ENCODE data around the gene NR2E1. TPM values are rescaled to one million over a fixed set of nuclear protein-coding genes. Genes with fewer than 3 reads are reported as not detected.

The NR2E1 gene
- total RNA-seq, 1 donor from 2014 or later, result 0.08 TPM

DNA sequence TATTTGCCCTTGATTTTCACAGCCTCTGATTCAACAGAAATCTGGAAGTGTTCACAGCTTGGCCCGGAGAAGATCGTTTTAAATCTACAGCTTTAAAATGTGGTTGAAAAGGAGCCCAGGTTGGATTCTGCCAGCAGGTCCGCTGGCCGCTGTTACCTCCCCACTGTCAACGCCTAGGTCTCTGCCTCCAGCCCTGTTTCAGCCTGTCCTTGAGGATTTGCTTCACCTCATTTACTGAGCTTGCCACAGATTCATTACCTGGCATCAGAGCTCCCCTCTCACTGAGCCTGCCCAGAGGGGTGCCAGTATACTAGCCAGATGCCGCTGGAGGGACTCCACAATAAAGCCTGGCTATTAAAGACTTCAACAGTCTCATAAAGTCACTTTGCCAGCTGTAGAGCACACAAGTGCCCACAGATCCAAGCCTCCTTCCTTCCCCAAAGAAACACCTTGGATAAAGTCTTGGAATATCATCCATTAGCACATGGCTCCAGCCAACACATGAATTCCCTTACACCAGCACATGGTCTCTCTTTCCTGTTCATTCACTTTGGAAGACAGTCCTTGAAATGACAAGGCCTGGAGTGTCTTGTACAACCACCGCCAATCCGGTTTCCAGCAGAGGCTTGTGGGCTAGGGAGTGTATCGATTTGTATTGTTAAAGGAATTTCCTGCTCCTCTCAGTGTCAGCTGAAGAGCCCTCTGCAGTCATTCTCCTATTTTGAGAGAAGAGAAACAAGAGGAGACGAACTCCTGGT is 9.5 kb upstream of the NR2E1 start:
- peak; percentile 49 for ATAC-seq

DNA sequence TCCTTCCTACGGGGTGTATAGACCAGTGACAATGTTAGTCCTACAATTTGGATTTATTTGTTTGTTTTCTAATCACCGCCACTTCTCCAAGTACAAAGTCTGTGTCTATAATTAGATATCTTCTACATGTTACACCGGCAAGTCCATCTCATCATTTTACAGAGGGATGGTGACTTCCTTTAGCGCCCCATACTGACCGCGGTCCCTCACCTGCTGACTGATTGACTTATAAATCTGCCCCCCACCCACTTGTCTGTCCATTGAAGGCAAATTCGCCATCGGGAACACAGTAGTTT is 8.9 kb upstream of the NR2E1 start:
- ATAC-seq, result no peak

DNA sequence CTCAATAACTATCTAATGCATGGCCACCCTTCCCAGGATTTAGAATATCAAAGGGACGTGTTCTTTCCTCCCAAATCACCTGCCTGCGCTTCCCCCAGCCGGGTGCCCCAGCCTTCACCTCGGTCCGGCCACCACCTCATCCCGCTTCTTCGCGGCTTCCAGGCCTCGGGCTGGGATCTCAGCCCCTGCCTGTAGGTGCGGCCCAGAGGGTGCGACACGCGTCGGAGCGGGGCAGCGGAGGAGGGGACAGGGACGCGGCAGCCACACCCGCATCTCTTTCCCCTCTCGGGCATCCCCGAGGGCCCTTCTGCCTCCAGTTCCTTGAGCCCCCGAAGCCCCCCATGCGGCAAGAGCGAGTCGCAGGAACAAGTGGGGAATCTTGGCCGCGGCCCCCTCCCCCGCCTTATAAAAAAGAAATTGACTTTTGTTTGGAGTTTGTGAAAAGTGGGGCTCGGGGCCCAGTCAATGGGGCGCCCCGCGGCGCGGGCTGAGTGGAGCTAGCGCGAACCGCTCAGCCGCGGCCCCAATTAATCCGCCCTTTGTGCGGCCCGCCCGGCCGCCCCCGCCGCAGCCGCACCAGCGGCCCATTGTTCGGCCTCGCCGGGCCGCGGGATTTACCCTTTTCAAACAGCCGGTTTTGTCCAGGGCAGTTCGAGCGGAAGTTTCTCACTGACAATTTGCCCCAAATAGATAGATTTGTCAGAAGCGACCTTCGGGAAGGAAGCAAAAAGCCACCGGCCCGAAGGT is 8.4 kb upstream of the NR2E1 start:
- peak; percentile 36 for ATAC-seq

DNA sequence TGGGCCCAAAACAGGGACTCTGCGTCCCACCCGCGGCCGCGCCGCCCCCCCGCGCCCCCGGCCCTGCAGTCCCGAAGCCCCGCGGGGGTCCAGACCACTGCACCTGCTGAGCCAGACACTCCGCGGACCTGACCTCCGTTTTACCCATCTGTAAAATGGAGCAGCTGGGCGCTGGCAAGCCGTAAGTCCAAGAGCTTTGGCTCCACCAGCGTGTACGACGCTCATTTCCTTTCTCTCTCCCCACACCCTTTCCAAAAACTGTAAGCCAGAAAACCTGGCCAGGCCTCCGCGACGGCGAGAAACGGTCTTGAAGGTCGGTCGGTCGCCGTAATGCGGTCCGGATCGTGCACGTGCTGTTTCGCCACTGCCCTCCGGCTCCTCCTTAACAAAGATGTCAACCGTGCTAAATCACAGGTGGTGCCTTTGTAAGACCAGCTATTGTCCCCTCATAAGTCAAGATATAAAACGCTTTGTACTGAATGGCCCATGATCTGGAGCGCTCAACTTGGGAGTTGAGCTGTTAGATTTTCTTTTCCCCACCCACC is 7.8 kb upstream of the NR2E1 start:
- no peak for ATAC-seq

DNA sequence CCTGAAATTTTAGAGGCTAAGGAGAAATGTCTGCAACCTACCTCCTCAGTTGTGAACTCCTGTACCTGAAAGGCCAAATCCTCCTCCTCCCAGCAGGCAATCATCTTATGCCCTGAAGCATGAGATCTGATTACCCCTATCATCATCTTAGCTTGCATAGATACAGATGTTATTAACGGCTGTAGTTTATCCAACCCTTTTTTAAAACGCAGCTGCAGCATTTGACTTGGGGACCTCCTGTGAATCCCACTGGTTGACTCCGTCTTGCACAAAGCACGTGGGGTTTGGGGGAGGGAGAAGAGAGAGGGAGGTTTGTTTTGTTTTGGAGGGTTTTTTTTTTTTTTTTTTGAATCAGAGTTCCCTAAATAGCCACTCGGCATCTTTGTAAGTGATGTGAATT is 5.8 kb upstream of the NR2E1 start:
- ATAC-seq, result no peak

DNA sequence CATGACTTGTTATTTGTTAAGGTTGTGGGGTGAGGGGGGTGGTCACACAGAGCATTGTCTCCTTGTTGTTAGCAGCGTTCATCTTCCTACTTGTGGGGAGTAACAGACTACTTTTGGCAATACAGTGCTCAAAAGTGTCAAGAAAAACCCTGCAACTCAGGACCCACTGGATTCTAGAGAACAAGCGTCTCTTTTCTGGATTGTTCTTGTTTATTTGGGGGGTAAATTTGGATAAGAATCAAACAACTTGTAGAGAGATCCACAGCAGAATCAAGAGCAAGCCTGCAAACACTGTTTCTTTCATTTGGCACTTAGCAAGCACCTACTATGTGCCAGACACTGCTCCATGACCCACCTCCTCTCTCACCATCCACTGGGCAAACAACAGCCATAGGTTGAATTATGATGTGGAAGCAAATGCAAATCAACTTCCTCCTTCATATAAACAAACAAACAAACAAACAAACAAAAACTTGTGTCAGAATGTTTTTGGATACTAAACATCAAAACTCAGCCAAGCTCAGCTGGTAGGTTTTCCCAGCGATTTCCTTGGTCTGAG is 4.0 kb upstream of the NR2E1 start:
- ATAC-seq, result no peak

DNA sequence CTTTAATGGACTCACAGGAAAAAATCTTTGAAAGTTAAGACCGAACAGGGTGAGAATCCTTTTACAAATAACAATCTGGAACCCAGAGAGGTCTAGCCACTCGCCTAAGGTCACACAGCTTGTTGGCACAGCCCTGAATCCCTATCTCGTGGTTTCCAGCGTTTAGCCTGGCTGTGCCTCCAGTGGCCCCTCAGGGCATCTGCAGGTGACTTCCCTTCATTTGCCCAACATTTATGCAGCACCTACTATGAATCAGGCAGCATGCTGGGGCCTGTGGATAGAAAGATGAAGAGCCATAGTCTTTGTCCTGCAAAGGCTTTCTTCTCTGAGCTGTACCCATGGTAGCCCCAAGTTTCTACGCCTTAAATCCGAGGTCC is 2.6 kb upstream of the NR2E1 start:
- peak; percentile 70 for ATAC-seq

DNA sequence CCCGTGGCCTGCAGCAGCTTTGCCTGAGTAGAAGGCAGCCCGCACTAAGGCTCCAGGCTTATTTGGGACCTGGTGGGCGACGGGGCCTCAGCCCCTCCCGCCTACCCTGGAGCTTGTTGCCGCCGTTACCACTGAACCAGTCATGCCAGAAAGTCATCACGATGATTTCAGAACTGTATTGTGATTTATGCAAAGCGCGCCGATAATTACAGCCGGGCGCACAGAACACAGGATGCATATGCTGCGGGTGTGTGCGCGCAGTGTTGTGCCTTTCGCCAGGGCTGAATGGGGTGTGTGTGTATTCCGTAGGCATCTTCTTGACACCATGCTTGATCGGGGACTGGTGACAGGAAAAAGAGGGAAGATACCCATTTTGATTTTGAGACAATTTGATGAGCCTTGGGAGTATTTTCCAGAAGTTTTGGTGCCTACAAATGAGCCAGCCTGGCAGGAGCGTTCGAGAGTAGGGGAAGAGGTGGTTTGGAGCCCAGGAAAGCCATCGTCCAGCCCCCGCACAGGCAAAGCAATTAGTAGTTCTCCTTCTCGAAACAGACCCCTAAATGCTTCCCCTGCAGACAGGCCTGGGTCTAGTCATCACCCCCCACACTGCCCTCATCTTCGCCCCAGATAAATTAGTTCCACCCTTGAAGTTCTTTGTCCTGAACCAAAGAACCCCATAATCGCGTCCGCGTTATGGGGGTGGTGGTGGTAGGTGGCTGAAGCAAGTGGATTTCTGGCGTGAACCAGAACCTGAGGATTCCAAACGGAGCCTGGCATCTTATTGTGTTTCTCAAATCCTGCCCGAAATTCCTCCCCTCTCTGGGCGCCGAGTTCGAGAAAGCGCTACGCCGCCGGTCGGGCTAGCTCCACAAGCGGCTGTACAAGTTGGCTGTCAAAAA is 1.9 kb upstream of the NR2E1 start:
- ATAC-seq, result peak; percentile 37

DNA sequence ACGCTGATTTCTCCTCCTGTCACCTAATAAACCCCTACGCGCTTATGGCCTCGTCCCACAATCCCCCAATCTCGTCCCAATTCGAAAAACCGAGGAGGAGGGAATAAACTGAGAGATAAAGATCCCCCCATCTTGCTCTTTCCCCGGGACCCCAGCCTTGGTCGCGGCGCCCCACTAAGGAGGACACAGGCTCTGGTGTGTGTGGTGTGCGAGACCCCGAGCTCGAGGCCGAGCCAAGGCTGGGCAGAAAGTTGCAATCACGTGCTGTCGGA is 1.3 kb upstream of the NR2E1 start:
- ATAC-seq, result no peak

DNA sequence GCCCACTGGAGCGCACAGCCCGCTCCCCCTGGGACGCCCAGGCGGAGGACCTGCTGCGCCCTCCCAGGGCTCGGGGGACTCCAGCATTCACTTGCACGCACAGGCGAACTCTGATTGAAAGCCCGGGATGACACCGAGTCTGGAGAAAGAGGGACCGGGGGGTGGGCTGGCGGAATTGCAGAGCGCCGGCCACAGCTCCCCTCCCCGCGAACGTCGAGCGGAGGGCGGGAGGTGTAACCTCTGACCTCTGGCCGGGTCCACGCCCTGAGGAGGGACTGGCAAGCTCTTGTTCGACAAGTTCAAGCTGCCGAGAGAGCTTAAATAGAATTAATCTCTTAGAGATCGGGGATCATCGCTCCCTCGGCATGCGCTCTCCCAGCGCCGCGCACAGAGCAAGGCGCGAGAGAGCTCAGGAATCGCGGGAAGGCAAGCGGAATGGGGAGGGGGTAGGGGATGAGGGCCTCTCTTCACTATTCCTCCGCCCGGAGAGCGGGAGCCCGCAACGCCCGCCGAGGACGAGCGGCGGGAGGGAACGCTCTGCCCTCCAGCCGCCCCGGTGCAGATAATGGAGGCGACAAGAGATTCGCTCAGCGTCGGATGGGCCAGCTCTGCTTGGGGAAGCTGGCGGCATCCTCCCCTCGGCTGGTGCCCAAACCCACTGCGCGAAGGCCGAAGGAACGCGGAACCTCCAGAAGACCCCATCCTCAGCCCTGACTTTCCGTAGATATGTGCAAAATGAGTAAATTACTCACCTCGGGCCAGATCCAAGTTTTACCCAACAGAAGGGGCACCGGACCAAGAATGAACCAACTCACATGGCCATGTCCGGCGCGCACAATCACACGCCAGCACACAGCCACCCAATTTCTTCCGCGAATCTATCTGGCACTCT is 761 bp upstream of the NR2E1 start:
- ATAC-seq, result no peak

DNA sequence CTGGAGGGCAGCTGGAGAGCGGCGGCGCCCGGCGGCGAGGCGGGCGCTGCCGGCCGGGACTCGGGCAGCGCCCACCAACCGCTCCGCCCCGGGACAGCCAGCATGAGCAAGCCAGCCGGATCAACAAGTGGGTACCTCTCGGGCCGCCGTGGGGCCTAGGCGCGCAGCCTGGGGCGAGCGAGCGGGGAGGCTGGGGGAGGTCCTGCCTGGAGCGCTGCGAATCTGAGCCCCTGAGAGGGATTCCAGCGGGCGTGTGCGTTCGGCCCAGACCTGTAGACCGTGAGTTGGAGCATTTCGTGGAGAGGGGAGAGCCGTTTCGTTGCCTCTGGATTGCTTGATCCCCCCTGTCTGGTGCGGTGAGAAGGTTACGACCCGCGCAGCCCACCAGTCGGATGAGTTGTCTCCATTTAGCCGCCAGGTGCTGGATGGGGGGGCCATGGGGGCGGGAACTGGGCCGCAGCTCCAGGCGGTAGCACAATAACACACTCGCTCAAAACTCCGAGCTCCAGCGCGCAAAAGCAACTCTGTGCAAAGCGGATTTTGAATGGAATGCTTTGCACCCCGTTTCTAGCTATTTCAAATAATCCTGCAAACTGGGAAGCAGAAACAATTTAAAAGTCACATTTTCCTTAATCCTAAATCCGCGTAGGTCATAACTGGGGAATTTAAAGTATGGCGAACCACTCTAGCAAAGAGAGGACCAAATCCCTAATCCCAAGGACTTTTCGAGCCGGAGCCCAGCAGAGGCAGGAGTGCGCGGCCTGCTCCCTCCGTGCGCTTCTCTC is 1.0 kb downstream of the NR2E1 start:
- no peak for ATAC-seq

DNA sequence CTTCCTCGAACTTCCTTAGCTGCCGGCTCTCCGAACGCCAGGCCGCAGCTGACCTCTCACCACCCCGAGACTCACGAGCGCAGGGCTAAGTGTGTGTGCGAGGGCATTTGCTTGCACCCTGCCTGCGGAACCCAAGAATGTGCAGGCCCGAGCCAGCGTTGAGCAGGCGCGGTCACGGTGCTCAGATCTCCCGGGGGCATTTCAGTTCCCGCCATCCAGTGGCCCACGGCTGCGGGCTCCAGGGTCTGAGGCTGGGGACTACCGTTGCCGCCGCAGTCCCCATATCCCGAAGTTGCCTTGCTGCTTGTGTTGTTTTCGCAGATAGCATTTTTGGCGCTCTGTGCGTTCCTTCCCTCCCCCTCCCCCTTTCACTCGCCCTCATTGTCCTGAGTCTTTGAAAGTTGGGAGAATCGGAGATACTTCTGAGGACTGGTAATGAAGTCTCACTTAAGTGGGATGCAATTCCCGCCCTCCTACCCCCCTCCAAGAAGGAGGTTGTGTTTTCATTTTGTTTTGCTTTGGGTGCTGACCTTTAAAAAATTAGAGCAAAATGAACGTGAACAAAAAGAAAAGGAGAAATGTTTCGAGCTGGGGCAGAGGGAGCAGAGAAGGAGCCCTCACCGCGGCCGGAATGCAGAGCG is 1.7 kb downstream of the NR2E1 start:
- ATAC-seq, result no peak

DNA sequence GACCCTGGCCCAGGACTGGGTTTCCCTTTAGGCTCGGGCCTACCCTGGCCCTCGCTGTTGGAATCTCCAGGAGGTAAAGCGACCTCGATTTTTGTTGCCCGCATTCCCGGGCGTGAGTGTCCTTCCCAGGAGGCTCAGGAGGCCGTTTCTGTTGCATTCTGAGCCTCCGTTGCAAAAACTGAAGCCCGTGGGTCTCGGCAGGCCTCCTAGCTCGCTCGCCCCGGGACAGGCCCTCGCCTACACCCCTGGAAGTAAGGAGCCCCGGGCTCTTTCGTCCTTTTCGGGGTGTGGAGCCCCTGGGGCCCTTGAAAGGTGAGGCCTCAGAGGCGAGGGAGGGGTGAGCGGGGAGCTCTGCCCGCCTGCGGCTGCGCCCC is 2.3 kb downstream of the NR2E1 start:
- no peak for ATAC-seq

DNA sequence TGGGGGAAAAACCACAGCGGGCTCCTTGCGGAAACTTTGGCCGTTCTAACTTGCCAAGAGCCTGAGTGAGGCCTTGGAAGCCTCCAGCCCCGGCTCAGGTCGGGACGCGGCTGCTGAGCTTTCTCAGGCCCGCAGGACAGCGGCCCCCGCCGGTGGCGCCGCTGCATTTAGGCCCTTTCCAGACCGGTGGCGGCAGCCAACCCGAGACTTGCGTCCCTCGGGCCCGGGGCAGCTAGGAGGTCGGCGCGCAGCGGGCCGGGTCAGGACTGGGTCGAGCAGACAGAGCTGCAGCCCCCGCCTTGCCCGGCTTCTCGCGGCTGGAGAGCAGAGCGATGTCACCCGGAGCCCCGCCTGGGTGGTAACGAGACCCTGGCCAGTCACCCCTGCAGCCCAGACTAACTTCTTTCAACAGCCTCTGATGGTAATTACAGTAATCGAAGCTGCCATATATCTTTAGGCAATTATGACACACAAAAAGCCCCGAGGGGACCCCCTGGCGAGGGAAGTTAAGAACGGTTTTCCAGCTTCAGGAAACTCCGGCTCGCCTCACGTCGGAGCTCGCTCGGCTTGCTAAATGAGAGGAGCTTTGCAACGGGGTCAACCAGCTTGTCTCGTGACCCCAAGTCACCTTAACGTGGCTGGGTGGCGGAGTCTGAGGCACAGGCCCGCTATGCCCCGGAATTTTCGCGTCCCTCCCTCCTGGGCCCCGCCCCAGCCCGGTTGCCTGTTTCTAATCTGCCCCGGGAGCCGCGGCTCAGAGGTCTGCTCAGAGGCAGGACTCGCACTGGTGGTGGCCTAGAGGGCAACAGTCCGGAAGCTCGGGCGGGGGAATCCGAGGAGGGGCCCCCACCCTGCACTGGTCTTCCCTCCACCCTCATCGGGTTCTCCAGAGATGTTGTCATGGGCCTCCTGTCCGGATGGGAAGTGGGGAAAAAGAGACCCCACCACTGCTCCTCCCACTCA is 3.0 kb downstream of the NR2E1 start:
- ATAC-seq, result peak; percentile 35

DNA sequence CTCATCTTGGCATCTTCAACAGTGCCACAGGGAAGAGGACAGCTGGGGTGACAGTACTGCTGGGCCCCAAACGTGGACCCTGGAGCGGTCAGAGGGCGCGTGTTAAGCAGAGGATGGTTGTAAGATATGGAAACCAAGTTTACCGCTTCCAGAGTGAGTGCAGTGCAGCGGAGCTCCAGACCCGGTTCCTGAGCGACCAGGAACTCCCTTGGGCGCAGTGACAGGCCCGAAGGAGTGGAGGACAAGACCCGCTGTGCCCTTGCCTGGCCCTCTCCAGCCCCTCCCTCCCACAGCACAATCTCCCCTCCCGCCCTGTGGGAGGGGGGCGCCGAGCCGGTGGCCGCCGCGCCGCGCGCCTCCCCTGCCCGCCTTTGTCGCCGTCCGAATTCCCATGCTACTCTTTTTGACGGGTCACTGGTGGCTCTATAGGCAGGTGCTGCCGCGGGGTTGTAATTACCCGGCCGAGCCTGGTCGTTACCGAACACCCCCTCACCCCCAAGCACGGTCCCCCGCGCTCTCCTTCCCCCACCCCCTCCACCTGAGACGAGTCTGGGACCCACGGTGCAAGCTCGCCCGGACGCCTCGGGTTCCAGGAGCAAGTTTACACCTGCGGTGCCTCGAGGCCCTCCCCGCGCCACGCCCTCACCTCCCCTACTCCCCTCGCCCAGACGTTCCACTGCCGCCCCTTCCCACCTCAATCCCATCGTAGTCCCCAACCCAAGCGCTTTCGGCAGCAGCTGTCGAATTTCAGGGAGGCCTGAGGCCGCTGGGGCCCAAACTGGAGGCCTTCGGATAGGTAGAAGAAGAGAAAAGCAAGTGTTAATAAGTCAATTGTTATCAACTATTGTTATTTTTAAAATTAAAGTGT is 3.9 kb downstream of the NR2E1 start:
- ATAC-seq, result no peak

DNA sequence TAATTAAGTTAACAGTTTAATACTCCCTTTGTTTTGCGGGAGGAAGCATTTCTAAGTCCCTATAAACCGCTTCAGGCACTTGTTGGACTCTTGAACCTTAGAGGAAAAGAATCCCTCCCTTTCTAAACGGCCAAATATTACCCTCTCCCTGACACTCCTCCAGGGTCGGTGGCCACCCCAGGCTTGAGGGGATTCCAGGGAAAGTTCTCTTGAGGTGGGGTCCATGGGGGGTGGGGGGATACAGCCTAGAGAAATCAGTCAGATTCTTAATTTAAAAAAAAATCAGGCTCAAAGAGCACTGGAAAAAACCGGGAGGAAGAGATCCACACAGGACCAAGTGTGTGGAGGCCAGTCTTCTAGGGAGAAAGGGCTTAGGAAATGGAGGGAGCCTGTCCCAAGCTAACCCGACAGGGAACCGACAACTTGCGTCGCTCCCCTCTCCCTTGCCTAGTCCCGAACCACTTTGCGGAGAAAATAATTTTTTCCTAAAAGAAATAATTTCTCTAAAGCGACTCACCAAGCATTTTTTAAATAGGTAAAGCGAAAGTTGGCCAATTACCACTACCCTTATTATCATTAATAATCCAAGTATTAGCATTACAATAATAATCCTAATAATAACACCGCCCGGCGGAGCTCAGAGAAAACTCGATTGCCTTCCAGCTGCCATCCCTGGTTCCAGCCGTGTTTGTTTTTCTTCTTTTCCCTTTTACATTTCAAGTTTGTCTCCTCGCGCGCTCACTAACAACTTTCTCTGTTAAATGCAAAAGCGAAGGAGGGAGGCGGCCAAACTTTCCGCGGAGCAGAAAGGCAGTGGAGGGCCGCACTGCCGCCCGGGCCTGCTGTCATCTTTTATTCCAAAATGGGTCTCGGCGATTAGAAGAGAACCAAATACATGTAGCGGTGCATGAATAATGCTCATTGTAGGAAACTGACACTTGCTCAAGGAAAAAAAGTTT is 4.8 kb downstream of the NR2E1 start:
- no peak for ATAC-seq

DNA sequence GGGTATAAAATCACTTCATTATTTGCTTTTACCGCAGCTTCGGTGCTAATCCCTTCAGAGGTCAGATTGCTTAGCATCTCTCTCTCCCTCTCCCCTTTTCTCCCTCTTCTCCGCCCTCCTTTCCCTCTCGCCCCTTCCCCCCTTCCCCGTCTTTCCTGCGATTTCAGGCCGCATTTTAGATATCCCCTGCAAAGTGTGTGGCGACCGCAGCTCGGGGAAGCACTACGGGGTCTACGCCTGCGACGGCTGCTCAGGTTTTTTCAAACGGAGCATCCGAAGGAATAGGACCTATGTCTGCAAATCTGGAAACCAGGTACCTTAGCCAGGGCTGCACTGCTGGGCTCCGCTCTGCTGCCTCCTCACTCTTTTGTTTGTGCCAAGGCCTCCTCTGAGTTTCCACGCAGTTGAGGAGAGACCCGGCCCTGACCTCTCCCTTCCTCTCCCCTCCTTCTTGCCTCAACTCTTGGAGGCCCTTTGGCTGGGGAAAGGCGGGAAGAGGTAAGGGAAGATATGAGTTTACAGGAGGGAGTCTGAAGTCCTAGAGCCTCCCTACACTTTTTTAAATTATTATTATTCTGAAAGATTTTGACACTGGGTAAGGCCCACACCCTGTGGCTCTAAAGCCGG is 5.6 kb downstream of the NR2E1 start:
- no peak for ATAC-seq

All from esophagus mucosa (tissue), 1 donor.